ENCODE measurements around the gene IL10.
"Not testable (repeated sequence)": the region's sequence is repeated elsewhere in the genome, so short reads cannot be mapped to it uniquely, and the experiment has no call there.

Gene IL10

GRCh38 chr1:206762741-206763364, 9.4 kb downstream of the IL10 start:
- not testable (repeated sequence) for FAIRE-seq

- FAIRE-seq, result no peak
These were observed 11.0 kb downstream of the IL10 start for GRCh38 chr1:206761159-206761768.

GRCh38 chr1:206760590-206760989, 11.7 kb downstream of the IL10 start:
- FAIRE-seq, result no peak

GRCh38 chr1:206757524-206758266, 14.6 kb downstream of the IL10 start:
- FAIRE-seq, result no peak

- FAIRE-seq, result no peak
These were observed 18.3 kb downstream of the IL10 start for GRCh38 chr1:206754011-206754410.

- no peak for FAIRE-seq
These were observed 19.2 kb downstream of the IL10 start for GRCh38 chr1:206753141-206753540.

GRCh38 chr1:206752481-206752880, 19.8 kb downstream of the IL10 start:
- no peak for FAIRE-seq

- FAIRE-seq, result no peak
These were observed 20.4 kb downstream of the IL10 start for GRCh38 chr1:206751891-206752290.

GRCh38 chr1:206748348-206749030, 23.8 kb downstream of the IL10 start:
- FAIRE-seq, result no peak

- FAIRE-seq, result no peak
These were observed 27.0 kb downstream of the IL10 start for GRCh38 chr1:206745301-206745700.

GRCh38 chr1:206744683-206745082, 27.6 kb downstream of the IL10 start:
- FAIRE-seq, result no peak

- no peak for FAIRE-seq
These were observed 29.4 kb downstream of the IL10 start for GRCh38 chr1:206742719-206743383.

GRCh38 chr1:206741142-206741701, 31.1 kb downstream of the IL10 start:
- no peak for FAIRE-seq

- FAIRE-seq, result no peak
These were observed 32.8 kb downstream of the IL10 start for GRCh38 chr1:206739411-206740076.

- FAIRE-seq, result no peak
These were observed 33.6 kb downstream of the IL10 start for GRCh38 chr1:206738370-206739366.

GRCh38 chr1:206737729-206738201, 34.5 kb downstream of the IL10 start:
- FAIRE-seq, result no peak

- no peak for FAIRE-seq
These were observed 35.2 kb downstream of the IL10 start for GRCh38 chr1:206736878-206737728.

- no peak for FAIRE-seq
These were observed 36.7 kb downstream of the IL10 start for GRCh38 chr1:206735553-206736031.

GRCh38 chr1:206734499-206735142, 37.7 kb downstream of the IL10 start:
- FAIRE-seq, result no peak

All from G401.6 (cell line).